ENCODE data around the gene CHCHD4.
"Not testable (repeated sequence)": the region's sequence is repeated elsewhere in the genome, so short reads cannot be mapped to it uniquely, and the experiment has no call there.

DNA sequence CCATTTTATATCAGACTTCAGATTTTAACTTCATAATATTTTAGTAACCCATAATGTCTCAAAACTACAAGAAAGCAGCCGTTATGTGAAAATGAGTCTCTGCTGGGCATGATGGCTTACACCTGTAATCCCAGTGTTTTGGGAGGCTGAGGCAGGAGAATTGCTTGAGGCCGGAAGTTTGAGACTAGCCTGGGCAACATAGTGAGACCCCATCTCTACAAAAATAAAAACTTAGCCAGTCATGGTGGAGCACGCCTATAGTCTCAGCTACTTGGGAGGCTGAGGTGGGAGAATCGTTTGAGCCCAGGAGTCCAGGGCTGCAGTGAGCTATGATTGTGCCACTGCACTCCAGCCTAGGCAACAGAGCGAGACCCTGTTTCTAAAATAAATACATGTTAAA lies 14.8 kb downstream of the CHCHD4 start:
- TF ChIP-seq, protein P1, sequence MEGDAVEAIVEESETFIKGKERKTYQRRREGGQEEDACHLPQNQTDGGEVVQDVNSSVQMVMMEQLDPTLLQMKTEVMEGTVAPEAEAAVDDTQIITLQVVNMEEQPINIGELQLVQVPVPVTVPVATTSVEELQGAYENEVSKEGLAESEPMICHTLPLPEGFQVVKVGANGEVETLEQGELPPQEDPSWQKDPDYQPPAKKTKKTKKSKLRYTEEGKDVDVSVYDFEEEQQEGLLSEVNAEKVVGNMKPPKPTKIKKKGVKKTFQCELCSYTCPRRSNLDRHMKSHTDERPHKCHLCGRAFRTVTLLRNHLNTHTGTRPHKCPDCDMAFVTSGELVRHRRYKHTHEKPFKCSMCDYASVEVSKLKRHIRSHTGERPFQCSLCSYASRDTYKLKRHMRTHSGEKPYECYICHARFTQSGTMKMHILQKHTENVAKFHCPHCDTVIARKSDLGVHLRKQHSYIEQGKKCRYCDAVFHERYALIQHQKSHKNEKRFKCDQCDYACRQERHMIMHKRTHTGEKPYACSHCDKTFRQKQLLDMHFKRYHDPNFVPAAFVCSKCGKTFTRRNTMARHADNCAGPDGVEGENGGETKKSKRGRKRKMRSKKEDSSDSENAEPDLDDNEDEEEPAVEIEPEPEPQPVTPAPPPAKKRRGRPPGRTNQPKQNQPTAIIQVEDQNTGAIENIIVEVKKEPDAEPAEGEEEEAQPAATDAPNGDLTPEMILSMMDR (IDR thresholded peaks at IDR 0.05): not testable (repeated sequence)
- TF ChIP-seq EP300, POLR2A (IDR thresholded peaks at IDR 0.05): not testable (repeated sequence)
